ENCODE results near the gene CERT1. TPM values are rescaled to one million over a fixed set of nuclear protein-coding genes. Genes with fewer than 3 reads are reported as not detected.

Gene CERT1
- total RNA-seq, 4 donors from 2014 or later = 23.3 to 32.3 (median 30.6) TPM

- TF ChIP-seq POLR2A (IDR thresholded peaks at IDR 0.05) = no peak
- TF ChIP-seq CTCF (IDR thresholded peaks at IDR 0.05) = no peak
- no peak for DNase-seq (ENCODE audit: low spot score in 2 of 2)
- intact Hi-C loops (cut with DNase I; ENCODE audit: low total_unique reads) = no loop called here
- WGBS, 2 donors = 86 to 90% methylated on average over 4 of the region's 4 CpGs
- H3K4me3 ChIP-seq (ENCODE audit: low read depth, poor library complexity, severe bottlenecking) = no peak overlapping the region
Measured at GRCh38 chr5:75412111-75412990, 99.1 kb downstream of the CERT1 start.

GRCh38 chr5:75405296-75405695, 106.1 kb downstream of the CERT1 start:
- 55 to 68% methylated on average over 3 of the region's 3 CpGs for WGBS, 2 donors
- DNase-seq (ENCODE audit: low spot score in 2 of 2) = no peak
- intact Hi-C loops (cut with DNase I; ENCODE audit: low total_unique reads) = no loop called here
- H3K4me3 ChIP-seq (ENCODE audit: low read depth, poor library complexity, severe bottlenecking) = no peak overlapping the region
- TF ChIP-seq POLR2A (IDR thresholded peaks at IDR 0.05) (no peak), CTCF (IDR thresholded peaks at IDR 0.05) (no peak)

- no peak overlapping the region for H3K4me3 ChIP-seq (ENCODE audit: low read depth, poor library complexity, severe bottlenecking)
- TF ChIP-seq POLR2A (IDR thresholded peaks at IDR 0.05) (no peak), CTCF (IDR thresholded peaks at IDR 0.05) (no peak)
- WGBS, 2 donors = 95 to 96% methylated on average over 3 of the region's 3 CpGs
- no peak for DNase-seq (ENCODE audit: low spot score in 2 of 2)
- intact Hi-C loops (cut with DNase I; ENCODE audit: low total_unique reads) = no loop called here
Measured at GRCh38 chr5:75395277-75395676, 116.2 kb downstream of the CERT1 start.

GRCh38 chr5:75389430-75389829, 122.0 kb downstream of the CERT1 start:
- no peak overlapping the region for H3K4me3 ChIP-seq (ENCODE audit: low read depth, poor library complexity, severe bottlenecking)
- intact Hi-C loops (cut with DNase I; ENCODE audit: low total_unique reads) = no loop called here
- DNase-seq (ENCODE audit: low spot score in 2 of 2) = no peak
- WGBS, 2 donors = 91 to 96% methylated on average over 2 of the region's 2 CpGs
- no peak for TF ChIP-seq CTCF (IDR thresholded peaks at IDR 0.05)
- TF ChIP-seq POLR2A (IDR thresholded peaks at IDR 0.05) = no peak

- intact Hi-C loops (cut with DNase I; ENCODE audit: low total_unique reads) = no loop called here
- no peak overlapping the region for H3K4me3 ChIP-seq (ENCODE audit: low read depth, poor library complexity, severe bottlenecking)
- no peak for TF ChIP-seq POLR2A (IDR thresholded peaks at IDR 0.05)
- TF ChIP-seq CTCF (IDR thresholded peaks at IDR 0.05) = no peak
- DNase-seq (ENCODE audit: low spot score in 2 of 2) = no peak
- 93 to 94% methylated on average over 6 of the region's 6 CpGs for WGBS, 2 donors
Measured at GRCh38 chr5:75387806-75388205, 123.6 kb downstream of the CERT1 start.
